ENCODE results near the gene PI4K2A. TPM values are rescaled to one million over a fixed set of nuclear protein-coding genes. Genes with fewer than 3 reads are reported as not detected.
"Not testable (repeated sequence)": the region's sequence is repeated elsewhere in the genome, so short reads cannot be mapped to it uniquely, and the experiment has no call there.

PI4K2A gene
- total RNA-seq, 1 donor from 2014 or later: 17.4 TPM

- no peaks in the 10 kb centered on the region for H3K9me3 Mint-ChIP-seq
- DNase-seq (ENCODE audit: low spot score): no peak
- no peaks in the 10 kb centered on the region for H3K4me1 Mint-ChIP-seq (ENCODE audit: low read depth)
- peak overlapping the region; percentile 28 for H3K27ac Mint-ChIP-seq
- H3K27me3 Mint-ChIP-seq (ENCODE audit: low read depth): no peaks in the 10 kb centered on the region
- intact Hi-C loops (cut with micrococcal nuclease): no loop called here
- peaks cover 57% of the 10 kb centered on the region for H3K36me3 Mint-ChIP-seq (ENCODE audit: low read depth)
- H3K4me3 Mint-ChIP-seq (ENCODE audit: low read depth): no peak overlapping the region
Measured at GRCh38 chr10:97664282-97664850, 23.9 kb downstream of the PI4K2A start.

- no peaks in the 10 kb centered on the region for H3K4me1 Mint-ChIP-seq (ENCODE audit: low read depth)
- no peak for DNase-seq (ENCODE audit: low spot score)
- no peak overlapping the region for H3K4me3 Mint-ChIP-seq (ENCODE audit: low read depth)
- intact Hi-C loops (cut with micrococcal nuclease): no loop called here
- no peak overlapping the region for H3K27ac Mint-ChIP-seq
- H3K9me3 Mint-ChIP-seq: no peaks in the 10 kb centered on the region
- no peaks in the 10 kb centered on the region for H3K27me3 Mint-ChIP-seq (ENCODE audit: low read depth)
- peaks cover 50% of the 10 kb centered on the region for H3K36me3 Mint-ChIP-seq (ENCODE audit: low read depth)
Measured at GRCh38 chr10:97666992-97667391, 26.5 kb downstream of the PI4K2A start.

GRCh38 chr10:97667463-97667862 is 27.0 kb downstream of the PI4K2A start:
- intact Hi-C loops (cut with micrococcal nuclease): no loop called here
- no peak for DNase-seq (ENCODE audit: low spot score)
- Mint-ChIP-seq H3K27me3 (ENCODE audit: low read depth) (no peaks in the 10 kb centered on the region), H3K4me3 (ENCODE audit: low read depth) (no peak overlapping the region), H3K4me1 (ENCODE audit: low read depth) (no peaks in the 10 kb centered on the region), H3K27ac (no peak overlapping the region), H3K36me3 (ENCODE audit: low read depth) (peaks cover 47% of the 10 kb centered on the region), H3K9me3 (no peaks in the 10 kb centered on the region)

- no peak overlapping the region for H3K4me3 Mint-ChIP-seq (ENCODE audit: low read depth)
- H3K27me3 Mint-ChIP-seq (ENCODE audit: low read depth): no peaks in the 10 kb centered on the region
- no peak overlapping the region for H3K27ac Mint-ChIP-seq
- no peak for DNase-seq (ENCODE audit: low spot score)
- H3K9me3 Mint-ChIP-seq: no peaks in the 10 kb centered on the region
- intact Hi-C loops (cut with micrococcal nuclease): no loop called here
- H3K36me3 Mint-ChIP-seq (ENCODE audit: low read depth): peaks cover 43% of the 10 kb centered on the region
- H3K4me1 Mint-ChIP-seq (ENCODE audit: low read depth): peaks cover 7% of the 10 kb centered on the region
Measured at GRCh38 chr10:97669571-97669970, 29.1 kb downstream of the PI4K2A start.

GRCh38 chr10:97673736-97674525 is 33.5 kb downstream of the PI4K2A start:
- no peaks in the 10 kb centered on the region for H3K9me3 Mint-ChIP-seq
- DNase-seq (ENCODE audit: low spot score): no peak
- intact Hi-C loops (cut with micrococcal nuclease): no loop called here
- no peak overlapping the region for H3K4me3 Mint-ChIP-seq (ENCODE audit: low read depth)
- peaks cover 24% of the 10 kb centered on the region for H3K36me3 Mint-ChIP-seq (ENCODE audit: low read depth)
- no peak overlapping the region for H3K27ac Mint-ChIP-seq
- H3K27me3 Mint-ChIP-seq (ENCODE audit: low read depth): no peaks in the 10 kb centered on the region
- peaks cover 12% of the 10 kb centered on the region for H3K4me1 Mint-ChIP-seq (ENCODE audit: low read depth)

- intact Hi-C loops (cut with micrococcal nuclease): no loop called here
- Mint-ChIP-seq H3K4me1 (ENCODE audit: low read depth) (peaks cover 12% of the 10 kb centered on the region), H3K36me3 (ENCODE audit: low read depth) (peaks cover 24% of the 10 kb centered on the region), H3K27ac (no peak overlapping the region), H3K27me3 (ENCODE audit: low read depth) (no peaks in the 10 kb centered on the region), H3K4me3 (ENCODE audit: low read depth) (no peak overlapping the region), H3K9me3 (no peaks in the 10 kb centered on the region)
- DNase-seq (ENCODE audit: low spot score): no peak
Measured at GRCh38 chr10:97675222-97675621, 34.8 kb downstream of the PI4K2A start.

- Mint-ChIP-seq H3K4me3 (ENCODE audit: low read depth) (no peak overlapping the region), H3K27me3 (ENCODE audit: low read depth) (no peaks in the 10 kb centered on the region), H3K9me3 (no peaks in the 10 kb centered on the region), H3K4me1 (ENCODE audit: low read depth) (peaks cover 12% of the 10 kb centered on the region), H3K27ac (no peak overlapping the region), H3K36me3 (ENCODE audit: low read depth) (peaks cover 24% of the 10 kb centered on the region)
- no peak for DNase-seq (ENCODE audit: low spot score)
- intact Hi-C loops (cut with micrococcal nuclease): no loop called here
Measured at GRCh38 chr10:97676770-97677581, 36.5 kb downstream of the PI4K2A start.

- Mint-ChIP-seq H3K4me1 (ENCODE audit: low read depth) (peaks cover 5% of the 10 kb centered on the region), H3K27me3 (ENCODE audit: low read depth) (no peaks in the 10 kb centered on the region), H3K36me3 (ENCODE audit: low read depth) (peaks cover 11% of the 10 kb centered on the region), H3K9me3 (no peaks in the 10 kb centered on the region), H3K4me3 (ENCODE audit: low read depth) (no peak overlapping the region), H3K27ac (no peak overlapping the region)
- intact Hi-C loops (cut with micrococcal nuclease): no loop called here
- DNase-seq (ENCODE audit: low spot score): no peak
Measured at GRCh38 chr10:97679594-97679993, 39.1 kb downstream of the PI4K2A start.

GRCh38 chr10:97682042-97682441 is 41.6 kb downstream of the PI4K2A start:
- Mint-ChIP-seq H3K36me3 (ENCODE audit: low read depth) (no peaks in the 10 kb centered on the region), H3K9me3 (no peaks in the 10 kb centered on the region), H3K4me1 (ENCODE audit: low read depth) (peaks cover 12% of the 10 kb centered on the region), H3K4me3 (ENCODE audit: low read depth) (no peak overlapping the region), H3K27me3 (ENCODE audit: low read depth) (no peaks in the 10 kb centered on the region), H3K27ac (no peak overlapping the region)
- no peak for DNase-seq (ENCODE audit: low spot score)
- intact Hi-C loops (cut with micrococcal nuclease): no loop called here

- Mint-ChIP-seq H3K9me3 (no peaks in the 10 kb centered on the region), H3K27ac (no peak overlapping the region), H3K36me3 (ENCODE audit: low read depth) (no peaks in the 10 kb centered on the region), H3K4me3 (ENCODE audit: low read depth) (no peak overlapping the region), H3K27me3 (ENCODE audit: low read depth) (no peaks in the 10 kb centered on the region), H3K4me1 (ENCODE audit: low read depth) (peaks cover 17% of the 10 kb centered on the region)
- intact Hi-C loops (cut with micrococcal nuclease): no loop called here
- no peak for DNase-seq (ENCODE audit: low spot score)
Measured at GRCh38 chr10:97683556-97684367, 43.3 kb downstream of the PI4K2A start.

- H3K9me3 Mint-ChIP-seq; H3K27me3 Mint-ChIP-seq (ENCODE audit: low read depth); DNase-seq (ENCODE audit: low spot score); intact Hi-C loops (cut with micrococcal nuclease); H3K36me3 Mint-ChIP-seq (ENCODE audit: low read depth); H3K27ac Mint-ChIP-seq; H3K4me3 Mint-ChIP-seq (ENCODE audit: low read depth): not testable (repeated sequence)
- H3K4me1 Mint-ChIP-seq (ENCODE audit: low read depth): peaks cover 17% of the 10 kb centered on the region
Measured at GRCh38 chr10:97684368-97684713, 43.9 kb downstream of the PI4K2A start.

GRCh38 chr10:97684866-97685394 is 44.5 kb downstream of the PI4K2A start:
- intact Hi-C loops (cut with micrococcal nuclease): loop anchor here (5.0 kb wide), 1 partner anchor 43 kb away; the partner anchor contains the start of gene PI4K2A
- no peak overlapping the region for H3K4me3 Mint-ChIP-seq (ENCODE audit: low read depth)
- H3K4me1 Mint-ChIP-seq (ENCODE audit: low read depth): peaks cover 17% of the 10 kb centered on the region
- no peaks in the 10 kb centered on the region for H3K27me3 Mint-ChIP-seq (ENCODE audit: low read depth)
- no peaks in the 10 kb centered on the region for H3K36me3 Mint-ChIP-seq (ENCODE audit: low read depth)
- no peaks in the 10 kb centered on the region for H3K9me3 Mint-ChIP-seq
- no peak for DNase-seq (ENCODE audit: low spot score)
- H3K27ac Mint-ChIP-seq: no peak overlapping the region

Data from activated T-helper 2 cell treated with anti-CD3 and anti-CD28 coated beads, Interferon-gamma antibody, Interleukin-2, Interleukin-4, amounts not matched to agents 10 μg/mL and 5 μg/mL and 100 μg/mL, durations not matched to agents 14 hours and 24 hours and 36 hours (primary cell).